CD4-positive, alpha-beta T cell treated with Interleukin-6 at 100 ng/mL for 8 hours (primary cell): ENCODE measurements around the gene SULT1A1.
"Not testable (repeated sequence)": the region's sequence is repeated elsewhere in the genome, so short reads cannot be mapped to it uniquely, and the experiment has no call there.

ENCODE experiments used
- DNase-seq: peaks from one replicate; pipeline ENCODE4 v3.0.0-alpha.2; 2020; ENCODE audit warnings: mixed read lengths, low spot score

SULT1A1 gene

GRCh38 chr16:28608867-28609596, 812 bp downstream of the SULT1A1 start:
- not testable (repeated sequence) for DNase-seq

GRCh38 chr16:28608496-28608808, 1.4 kb downstream of the SULT1A1 start:
- not testable (repeated sequence) for DNase-seq

GRCh38 chr16:28607681-28608495, 2.0 kb downstream of the SULT1A1 start:
- not testable (repeated sequence) for DNase-seq

- no peak for DNase-seq
These were observed 2.7 kb downstream of the SULT1A1 start for GRCh38 chr16:28607116-28607623.

- DNase-seq, result no peak
These were observed 3.3 kb downstream of the SULT1A1 start for GRCh38 chr16:28606291-28607115.

GRCh38 chr16:28604186-28604565, 5.7 kb downstream of the SULT1A1 start:
- DNase-seq, result no peak

- no peak for DNase-seq
These were observed 6.3 kb downstream of the SULT1A1 start for GRCh38 chr16:28603381-28604185.

- no peak for DNase-seq
These were observed 7.3 kb downstream of the SULT1A1 start for GRCh38 chr16:28602529-28602928.

- not testable (repeated sequence) for DNase-seq
These were observed 7.8 kb downstream of the SULT1A1 start for GRCh38 chr16:28602062-28602461.

GRCh38 chr16:28601589-28601988, 8.3 kb downstream of the SULT1A1 start:
- not testable (repeated sequence) for DNase-seq

GRCh38 chr16:28600965-28601364, 8.9 kb downstream of the SULT1A1 start:
- DNase-seq, result not testable (repeated sequence)

- DNase-seq, result not testable (repeated sequence)
These were observed 10.2 kb downstream of the SULT1A1 start for GRCh38 chr16:28599377-28600285.

GRCh38 chr16:28597692-28598261, 12.1 kb downstream of the SULT1A1 start:
- no peak for DNase-seq

- DNase-seq, result no peak
These were observed 12.8 kb downstream of the SULT1A1 start, which contains the start of gene SULT1A2 for GRCh38 chr16:28596840-28597691. Gene SULT1A2 (minus strand): TSS chr16:28597050. CDS start chr16:28595930, 1,120 bp downstream.

- DNase-seq, result no peak
These were observed 13.7 kb downstream of the SULT1A1 start for GRCh38 chr16:28596115-28596630.

- not testable (repeated sequence) for DNase-seq
These were observed 14.4 kb downstream of the SULT1A1 start for GRCh38 chr16:28595451-28595850.

GRCh38 chr16:28592979-28593553, 16.8 kb downstream of the SULT1A1 start:
- no peak for DNase-seq

GRCh38 chr16:28592511-28592910, 17.3 kb downstream of the SULT1A1 start:
- DNase-seq, result no peak
